ENCODE results near the gene ADARB1. TPM values are rescaled to one million over a fixed set of nuclear protein-coding genes. Genes with fewer than 3 reads are reported as not detected.

The ADARB1 gene
- polyA plus RNA-seq, 1 of the 3 experiments (the other 2 are of a cell fraction), result 7.8 TPM

- no peak for DNase-seq
- H3K27ac ChIP-seq (ENCODE audit: low read depth in 2 of 2, low read length in 1 of 2), result no peak overlapping the region
- WGBS (ENCODE audit: low lambda C conversion rate), result 91% methylated on average over 5 of the region's 5 CpGs
- H3K4me1 ChIP-seq (ENCODE audit: control insufficient read depth in 1 of 2, insufficient read depth in 2 of 2, low read depth in 1 of 2, low read length in 1 of 2), result peaks cover 0 to 15% of the 10 kb centered on the region in 2 experiments; a peak in 1 of 4 replicates
- H4K20me1 ChIP-seq (ENCODE audit: insufficient read depth), result no peaks in the 10 kb centered on the region
- no peak overlapping the region for H2AFZ ChIP-seq (ENCODE audit: low read depth)
- H3K4me3 ChIP-seq (ENCODE audit: low read depth in 2 of 2, low read length in 1 of 2), result no peak overlapping the region
- no peaks in the 10 kb centered on the region for H3K9me3 ChIP-seq
- H3F3A ChIP-seq (replicated peaks; ENCODE audit: insufficient read depth), result no peaks in the 10 kb centered on the region
- no peaks in the 10 kb centered on the region for H3K27me3 ChIP-seq (ENCODE audit: insufficient read depth)
- H3K4me2 ChIP-seq, result no peak overlapping the region
- no peak overlapping the region for H3K9ac ChIP-seq
- peaks cover 20% of the 10 kb centered on the region for H3K79me2 ChIP-seq (ENCODE audit: insufficient read depth)
- H3K9me2 ChIP-seq, result no peaks in the 10 kb centered on the region
- ChIA-PET CTCF (interaction anchor here (0.6 kb wide), 2 partner anchors 15 to 23 kb away, joined by 3 to 4 read pairs; no protein-coding TSS in a partner anchor), POLR2A (no interaction called here)
- TF ChIP-seq RFX5 (IDR thresholded peaks at IDR 0.05; ENCODE audit: low read length), result no peak
- TF ChIP-seq, protein P1, sequence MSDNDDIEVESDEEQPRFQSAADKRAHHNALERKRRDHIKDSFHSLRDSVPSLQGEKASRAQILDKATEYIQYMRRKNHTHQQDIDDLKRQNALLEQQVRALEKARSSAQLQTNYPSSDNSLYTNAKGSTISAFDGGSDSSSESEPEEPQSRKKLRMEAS (IDR thresholded peaks at IDR 0.05; ENCODE audit: low read depth), result no peak
- no peak for TF ChIP-seq SMC3 (IDR thresholded peaks at IDR 0.05; ENCODE audit: low read depth, low read length)
- TF ChIP-seq POLR2AphosphoS5 (IDR thresholded peaks at IDR 0.05; ENCODE audit: low read depth, low read length), result no peak
- TF ChIP-seq FOXM1 (IDR thresholded peaks at IDR 0.05; ENCODE audit: low read depth), result no peak
- TF ChIP-seq YY1 (IDR thresholded peaks at IDR 0.05; ENCODE audit: low read depth), result no peak
- no peak for TF ChIP-seq MEF2A (IDR thresholded peaks at IDR 0.05; ENCODE audit: borderline replicate concordance, low read depth)
- TF ChIP-seq, protein P2, sequence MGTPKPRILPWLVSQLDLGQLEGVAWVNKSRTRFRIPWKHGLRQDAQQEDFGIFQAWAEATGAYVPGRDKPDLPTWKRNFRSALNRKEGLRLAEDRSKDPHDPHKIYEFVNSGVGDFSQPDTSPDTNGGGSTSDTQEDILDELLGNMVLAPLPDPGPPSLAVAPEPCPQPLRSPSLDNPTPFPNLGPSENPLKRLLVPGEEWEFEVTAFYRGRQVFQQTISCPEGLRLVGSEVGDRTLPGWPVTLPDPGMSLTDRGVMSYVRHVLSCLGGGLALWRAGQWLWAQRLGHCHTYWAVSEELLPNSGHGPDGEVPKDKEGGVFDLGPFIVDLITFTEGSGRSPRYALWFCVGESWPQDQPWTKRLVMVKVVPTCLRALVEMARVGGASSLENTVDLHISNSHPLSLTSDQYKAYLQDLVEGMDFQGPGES (IDR thresholded peaks at IDR 0.05; ENCODE audit: low read depth, low read length), result no peak
- no peak for TF ChIP-seq EP300 (IDR thresholded peaks at IDR 0.05; ENCODE audit: borderline replicate concordance in 1 of 2, low read depth in 1 of 2, low read length in 1 of 2)
- no peaks in the 10 kb centered on the region for H3K36me3 ChIP-seq (replicated peaks in 1 of 2; ENCODE audit: control insufficient read depth in 1 of 2, insufficient read depth in 2 of 2, low read length in 1 of 2)
Observed at GRCh38 chr21:45111703-45112102, 37.3 kb downstream of the ADARB1 start.

DNA sequence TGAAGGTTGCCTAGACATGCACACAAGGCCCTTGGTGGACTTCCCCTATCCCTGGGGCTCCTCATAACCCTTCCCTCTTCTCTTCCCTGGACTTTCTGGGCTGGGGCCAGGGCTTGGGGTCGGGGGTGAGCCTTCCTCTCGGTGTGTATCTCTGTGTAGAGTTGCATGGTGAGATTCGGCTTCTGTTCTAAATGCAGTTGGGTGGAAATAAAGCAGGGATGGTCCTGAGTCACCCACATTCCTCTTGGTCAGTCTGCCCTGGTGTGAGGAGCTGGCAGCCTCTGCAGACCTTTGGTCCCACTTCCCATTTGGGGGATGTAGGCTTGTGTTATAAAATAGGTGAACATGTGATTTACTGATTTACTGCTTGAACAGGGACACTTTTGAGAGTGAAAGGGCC, 38.0 kb downstream of the ADARB1 start:
- Histone ChIP-seq H2AFZ (ENCODE audit: low read depth) (no peak overlapping the region), H4K20me1 (ENCODE audit: insufficient read depth) (no peaks in the 10 kb centered on the region), H3K27ac (ENCODE audit: low read depth in 2 of 2, low read length in 1 of 2) (no peak overlapping the region), H3K4me2 (no peak overlapping the region), H3K9ac (no peak overlapping the region), H3K4me1 (ENCODE audit: control insufficient read depth in 1 of 2, insufficient read depth in 2 of 2, low read depth in 1 of 2, low read length in 1 of 2) (peaks cover 0 to 15% of the 10 kb centered on the region in 2 experiments; a peak in 1 of 4 replicates), H3K9me2 (no peaks in the 10 kb centered on the region), H3K79me2 (ENCODE audit: insufficient read depth) (peaks cover 16% of the 10 kb centered on the region), H3K27me3 (ENCODE audit: insufficient read depth) (no peaks in the 10 kb centered on the region), H3K36me3 (replicated peaks in 1 of 2; ENCODE audit: control insufficient read depth in 1 of 2, insufficient read depth in 2 of 2, low read length in 1 of 2) (peaks cover 0 to 1% of the 10 kb centered on the region in 2 experiments), H3F3A (replicated peaks; ENCODE audit: insufficient read depth) (no peaks in the 10 kb centered on the region), H3K9me3 (no peaks in the 10 kb centered on the region), H3K4me3 (ENCODE audit: low read depth in 2 of 2, low read length in 1 of 2) (no peak overlapping the region)
- no peak for TF ChIP-seq GABPA (IDR thresholded peaks at IDR 0.05; ENCODE audit: low read depth)
- TF ChIP-seq TEAD4 (IDR thresholded peaks at IDR 0.05; ENCODE audit: borderline replicate concordance, insufficient read depth), result no peak
- no peak for TF ChIP-seq MXI1 (IDR thresholded peaks at IDR 0.05; ENCODE audit: low read depth, low read length)
- TF ChIP-seq NRF1 (IDR thresholded peaks at IDR 0.05; ENCODE audit: low read depth, low read length), result no peak
- TF ChIP-seq ELF1 (IDR thresholded peaks at IDR 0.05), result no peak
- TF ChIP-seq RCOR1 (IDR thresholded peaks at IDR 0.05; ENCODE audit: low read length), result no peak
- TF ChIP-seq SMC3 (IDR thresholded peaks at IDR 0.05; ENCODE audit: low read depth, low read length), result no peak
- TF ChIP-seq MEF2A (IDR thresholded peaks at IDR 0.05; ENCODE audit: borderline replicate concordance, low read depth), result no peak
- no peak for TF ChIP-seq TCF12 (IDR thresholded peaks at IDR 0.05)
- TF ChIP-seq SIN3A (IDR thresholded peaks at IDR 0.05; ENCODE audit: borderline replicate concordance, low read depth, low read length), result no peak
- TF ChIP-seq, protein P3, sequence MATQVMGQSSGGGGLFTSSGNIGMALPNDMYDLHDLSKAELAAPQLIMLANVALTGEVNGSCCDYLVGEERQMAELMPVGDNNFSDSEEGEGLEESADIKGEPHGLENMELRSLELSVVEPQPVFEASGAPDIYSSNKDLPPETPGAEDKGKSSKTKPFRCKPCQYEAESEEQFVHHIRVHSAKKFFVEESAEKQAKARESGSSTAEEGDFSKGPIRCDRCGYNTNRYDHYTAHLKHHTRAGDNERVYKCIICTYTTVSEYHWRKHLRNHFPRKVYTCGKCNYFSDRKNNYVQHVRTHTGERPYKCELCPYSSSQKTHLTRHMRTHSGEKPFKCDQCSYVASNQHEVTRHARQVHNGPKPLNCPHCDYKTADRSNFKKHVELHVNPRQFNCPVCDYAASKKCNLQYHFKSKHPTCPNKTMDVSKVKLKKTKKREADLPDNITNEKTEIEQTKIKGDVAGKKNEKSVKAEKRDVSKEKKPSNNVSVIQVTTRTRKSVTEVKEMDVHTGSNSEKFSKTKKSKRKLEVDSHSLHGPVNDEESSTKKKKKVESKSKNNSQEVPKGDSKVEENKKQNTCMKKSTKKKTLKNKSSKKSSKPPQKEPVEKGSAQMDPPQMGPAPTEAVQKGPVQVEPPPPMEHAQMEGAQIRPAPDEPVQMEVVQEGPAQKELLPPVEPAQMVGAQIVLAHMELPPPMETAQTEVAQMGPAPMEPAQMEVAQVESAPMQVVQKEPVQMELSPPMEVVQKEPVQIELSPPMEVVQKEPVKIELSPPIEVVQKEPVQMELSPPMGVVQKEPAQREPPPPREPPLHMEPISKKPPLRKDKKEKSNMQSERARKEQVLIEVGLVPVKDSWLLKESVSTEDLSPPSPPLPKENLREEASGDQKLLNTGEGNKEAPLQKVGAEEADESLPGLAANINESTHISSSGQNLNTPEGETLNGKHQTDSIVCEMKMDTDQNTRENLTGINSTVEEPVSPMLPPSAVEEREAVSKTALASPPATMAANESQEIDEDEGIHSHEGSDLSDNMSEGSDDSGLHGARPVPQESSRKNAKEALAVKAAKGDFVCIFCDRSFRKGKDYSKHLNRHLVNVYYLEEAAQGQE (IDR thresholded peaks at IDR 0.05; ENCODE audit: low read depth, low read length), result no peak
- TF ChIP-seq RFX5 (IDR thresholded peaks at IDR 0.05; ENCODE audit: low read length), result no peak
- TF ChIP-seq, protein P2 (IDR thresholded peaks at IDR 0.05; ENCODE audit: low read depth, low read length), result no peak
- no peak for TF ChIP-seq TAF1 (IDR thresholded peaks at IDR 0.05; ENCODE audit: borderline replicate concordance, low read depth, low read length)
- 77% methylated on average over 3 of the region's 3 CpGs for WGBS (ENCODE audit: low lambda C conversion rate)
- ChIA-PET CTCF (interaction anchor here (0.6 kb wide), 2 partner anchors 14 to 23 kb away, joined by 3 to 4 read pairs; no protein-coding TSS in a partner anchor), POLR2A (no interaction called here)
- no peak for DNase-seq
